Colonic mucosa (tissue), 4 donors: ENCODE results near the gene ATP12A. TPM values are rescaled to one million over a fixed set of nuclear protein-coding genes. Genes with fewer than 3 reads are reported as not detected.

Source experiments
- DNase-seq: peaks from one replicate; pipeline ENCODE4 v3.0.0-alpha.2; 2020
- H3K27ac ChIP-seq: fragments of 200-600 bp; one replicate; pipeline ENCODE4 v1.8.0; 2021
- H3K27me3 ChIP-seq: fragments of 200-600 bp; one replicate; pipeline ENCODE4 v1.8.0; 2021
- H3K36me3 ChIP-seq: fragments of 200-600 bp; one replicate; pipeline ENCODE4 v1.8.0; 2021
- H3K4me1 ChIP-seq: fragments of 200-600 bp; one replicate; pipeline ENCODE4 v1.8.0; 2021; ENCODE audit warnings: mild to moderate bottlenecking
- H3K4me3 ChIP-seq: fragments of 200-600 bp; one replicate; pipeline ENCODE4 v1.8.0; 2021
- H3K9ac ChIP-seq, 2 donors: one replicate each; pipeline ENCODE4 v1.7.0; 2013; ENCODE audit warnings: control low read depth in 2 of 2, low read depth in 2 of 2, low read length in 2 of 2
- H3K9me3 ChIP-seq: fragments of 200-600 bp; one replicate; pipeline ENCODE4 v1.8.0; 2021
- intact Hi-C: fragments of 100-400 bp; cut with DNase I; formaldehyde crosslinking; loops from one replicate; pipeline ENCODE4 v1.14.1; 2022
- total RNA-seq, 2 donors: library from RNA; stranded (reverse); fragmentation: NEBNext Ultra II Directional in 1 of 2; extraction: Animal tissue kit (Norgen Biotek cat#: 25700) in 1 of 2; gene quantifications; one replicate each; pipeline ENCODE4 v1.2.1, GENCODE V29; 2021
- TF ChIP-seq, protein P1 (sequence below): fragments of 200-600 bp; IDR thresholded peaks from one replicate; pipeline ENCODE4 v1.8.0; 2022; ENCODE audit warnings: antibody characterized with exemption, mild to moderate bottlenecking
- donor health status: healthy.
- donor health status: DM: no; HTN: no; CAD: no.
- donor health status: DM: no; HTN: no; CAD: no.

The ATP12A gene
- total RNA-seq, 2 donors from 2014 or later, result 0.64 to 1.4 TPM

GRCh38 chr13:24670174-24670573 lies 10.0 kb upstream of the ATP12A start:
- Histone ChIP-seq H3K9me3 (no peaks in the 10 kb centered on the region), H3K27me3 (no peaks in the 10 kb centered on the region), H3K36me3 (no peaks in the 10 kb centered on the region), H3K4me1 (peaks cover 8% of the 10 kb centered on the region), H3K4me3 (no peak overlapping the region), H3K9ac (peak overlapping the region in 1 of 2 donors; percentile 51), H3K27ac (peak overlapping the region; percentile 81)
- TF ChIP-seq, protein P1, sequence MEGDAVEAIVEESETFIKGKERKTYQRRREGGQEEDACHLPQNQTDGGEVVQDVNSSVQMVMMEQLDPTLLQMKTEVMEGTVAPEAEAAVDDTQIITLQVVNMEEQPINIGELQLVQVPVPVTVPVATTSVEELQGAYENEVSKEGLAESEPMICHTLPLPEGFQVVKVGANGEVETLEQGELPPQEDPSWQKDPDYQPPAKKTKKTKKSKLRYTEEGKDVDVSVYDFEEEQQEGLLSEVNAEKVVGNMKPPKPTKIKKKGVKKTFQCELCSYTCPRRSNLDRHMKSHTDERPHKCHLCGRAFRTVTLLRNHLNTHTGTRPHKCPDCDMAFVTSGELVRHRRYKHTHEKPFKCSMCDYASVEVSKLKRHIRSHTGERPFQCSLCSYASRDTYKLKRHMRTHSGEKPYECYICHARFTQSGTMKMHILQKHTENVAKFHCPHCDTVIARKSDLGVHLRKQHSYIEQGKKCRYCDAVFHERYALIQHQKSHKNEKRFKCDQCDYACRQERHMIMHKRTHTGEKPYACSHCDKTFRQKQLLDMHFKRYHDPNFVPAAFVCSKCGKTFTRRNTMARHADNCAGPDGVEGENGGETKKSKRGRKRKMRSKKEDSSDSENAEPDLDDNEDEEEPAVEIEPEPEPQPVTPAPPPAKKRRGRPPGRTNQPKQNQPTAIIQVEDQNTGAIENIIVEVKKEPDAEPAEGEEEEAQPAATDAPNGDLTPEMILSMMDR, result no peak
- intact Hi-C loops, result loop anchor here (5.0 to 10.0 kb wide), 2 partner anchors 43 to 95 kb away; no protein-coding TSS in a partner anchor
- peak; percentile 66 for DNase-seq

DNA sequence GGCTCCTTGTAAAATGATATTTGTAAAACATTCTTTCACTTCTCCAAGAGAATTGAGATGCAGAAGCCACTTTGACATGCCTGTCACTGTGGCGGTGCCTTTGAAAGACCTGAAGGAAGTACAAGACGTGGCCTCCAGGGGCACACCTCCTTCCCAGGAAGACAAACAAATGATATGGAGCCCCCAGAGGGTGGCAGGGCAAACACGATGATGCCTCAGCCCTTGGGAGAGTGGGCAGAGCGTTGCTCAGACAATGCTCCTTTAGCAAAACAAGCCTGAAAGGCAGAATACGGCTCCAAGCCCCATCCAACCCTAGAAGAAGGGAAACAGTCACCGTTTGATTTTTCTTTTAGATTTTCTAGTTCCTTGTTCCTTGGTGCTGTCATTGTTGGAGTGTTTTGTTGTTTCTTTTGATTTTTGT lies 9.2 kb upstream of the ATP12A start:
- Histone ChIP-seq H3K4me1 (peaks cover 8% of the 10 kb centered on the region), H3K27me3 (no peaks in the 10 kb centered on the region), H3K9me3 (no peaks in the 10 kb centered on the region), H3K9ac (peak overlapping the region in 1 of 2 donors; percentile 63), H3K27ac (peak overlapping the region; percentile 81), H3K36me3 (no peaks in the 10 kb centered on the region), H3K4me3 (no peak overlapping the region)
- DNase-seq, result peak; percentile 62
- intact Hi-C loops, result loop anchor here (5.0 to 10.0 kb wide), 2 partner anchors 44 to 96 kb away; no protein-coding TSS in a partner anchor
- TF ChIP-seq, protein P1, result no peak

DNA sequence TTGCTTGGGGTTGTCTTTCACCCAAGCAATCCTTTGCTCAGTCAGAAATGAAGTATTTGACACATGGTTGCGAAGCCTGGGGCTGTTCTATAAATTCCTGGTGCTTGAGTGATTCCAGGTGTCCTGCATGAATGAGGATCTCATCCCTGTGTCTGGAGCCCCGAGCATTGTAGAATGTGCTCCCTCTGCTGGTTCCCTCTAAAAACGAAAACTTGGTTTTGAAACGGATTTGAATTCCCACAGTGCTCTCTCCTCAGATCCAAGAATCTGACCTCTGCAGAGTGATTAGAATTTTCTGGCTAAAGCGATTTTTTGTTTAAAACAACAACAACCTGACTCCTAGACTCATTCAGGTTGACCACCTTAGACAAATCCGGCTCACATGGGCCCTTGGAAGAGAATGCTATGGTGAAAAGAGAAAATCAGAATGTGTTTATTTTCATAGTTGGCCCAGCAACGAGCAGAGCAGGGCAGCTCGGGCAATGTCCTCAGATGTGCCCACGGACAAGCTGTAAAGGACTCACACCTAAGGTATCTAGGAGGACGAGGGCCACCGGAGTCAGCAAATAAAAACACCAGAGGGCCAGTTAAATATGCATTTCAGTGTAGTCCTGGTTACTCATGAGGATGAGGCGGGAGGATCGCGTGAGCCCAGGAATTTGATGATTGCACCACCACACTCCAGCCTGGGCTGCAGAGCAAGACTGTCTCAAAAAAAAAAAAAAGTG lies 8.7 kb upstream of the ATP12A start:
- TF ChIP-seq, protein P1, result peak; percentile 42
- peaks cover 8% of the 10 kb centered on the region for H3K4me1 ChIP-seq
- H3K27ac ChIP-seq, result peak overlapping the region; percentile 81
- intact Hi-C loops, result loop anchor here (5.0 to 10.0 kb wide), 2 partner anchors 44 to 97 kb away; no protein-coding TSS in a partner anchor
- no peaks in the 10 kb centered on the region for H3K9me3 ChIP-seq
- H3K9ac ChIP-seq, result peak overlapping the region in 1 of 2 donors; percentile 63
- no peaks in the 10 kb centered on the region for H3K36me3 ChIP-seq
- H3K4me3 ChIP-seq, result no peak overlapping the region
- DNase-seq, result peak; percentile 77
- H3K27me3 ChIP-seq, result no peaks in the 10 kb centered on the region

GRCh38 chr13:24672141-24673132 lies 7.8 kb upstream of the ATP12A start:
- H3K27me3 ChIP-seq, result no peaks in the 10 kb centered on the region
- peaks cover 8% of the 10 kb centered on the region for H3K4me1 ChIP-seq
- H3K9ac ChIP-seq, result no peak overlapping the region
- no peak overlapping the region for H3K4me3 ChIP-seq
- intact Hi-C loops, result loop anchor here (5.0 to 10.0 kb wide), 2 partner anchors 45 to 98 kb away; no protein-coding TSS in a partner anchor
- no peak overlapping the region for H3K27ac ChIP-seq
- H3K9me3 ChIP-seq, result no peaks in the 10 kb centered on the region
- DNase-seq, result no peak
- no peaks in the 10 kb centered on the region for H3K36me3 ChIP-seq
- TF ChIP-seq, protein P1, result no peak
